HG03039 (cell line): ENCODE data around the gene EIF4G3.

Source experiments
- ATAC-seq: cut with Tn5 transposase; IDR thresholded peaks from one replicate; pipeline ENCODE4 v1.9.1; 2021; ENCODE audit warnings: mild to moderate bottlenecking, moderate library complexity; ENCODE audit not compliant: unreplicated experiment

Gene EIF4G3

GRCh38 chr1:20998826-20999225, 177.9 kb downstream of the EIF4G3 start:
- ATAC-seq = no peak

GRCh38 chr1:20997602-20998224, 179.0 kb downstream of the EIF4G3 start:
- no peak for ATAC-seq

GRCh38 chr1:20996554-20996953, 180.1 kb downstream of the EIF4G3 start:
- ATAC-seq = no peak

- ATAC-seq = no peak
Observed at GRCh38 chr1:20993716-20994575, 182.8 kb downstream of the EIF4G3 start.

- no peak for ATAC-seq
Observed at GRCh38 chr1:20992322-20993056, 184.2 kb downstream of the EIF4G3 start.

GRCh38 chr1:20988943-20989342, 187.8 kb downstream of the EIF4G3 start:
- no peak for ATAC-seq

- no peak for ATAC-seq
Observed at GRCh38 chr1:20987831-20988825, 188.6 kb downstream of the EIF4G3 start.

- no peak for ATAC-seq
Observed at GRCh38 chr1:20983297-20983889, 193.3 kb downstream of the EIF4G3 start.

- ATAC-seq = no peak
Observed at GRCh38 chr1:20982316-20982715, 194.4 kb downstream of the EIF4G3 start.

GRCh38 chr1:20981915-20982314, 194.8 kb downstream of the EIF4G3 start:
- no peak for ATAC-seq

GRCh38 chr1:20980051-20980450, 196.6 kb downstream of the EIF4G3 start:
- ATAC-seq = no peak

GRCh38 chr1:20978413-20978812, 198.3 kb downstream of the EIF4G3 start:
- ATAC-seq = no peak

GRCh38 chr1:20975668-20976067, 201.0 kb downstream of the EIF4G3 start:
- ATAC-seq = no peak

GRCh38 chr1:20974951-20975350, 201.7 kb downstream of the EIF4G3 start:
- no peak for ATAC-seq

- ATAC-seq = no peak
Observed at GRCh38 chr1:20974069-20974468, 202.6 kb downstream of the EIF4G3 start.

- ATAC-seq = no peak
Observed at GRCh38 chr1:20972855-20973254, 203.8 kb downstream of the EIF4G3 start.

- no peak for ATAC-seq
Observed at GRCh38 chr1:20964540-20965484, 211.9 kb downstream of the EIF4G3 start.

GRCh38 chr1:20962576-20963258, 214.0 kb downstream of the EIF4G3 start:
- no peak for ATAC-seq
